Stimulated activated CD8-positive, alpha-beta memory T cell treated with anti-CD3 and anti-CD28 coated beads, Interleukin-7, amount 100 ng/mL, for 1 hour (primary cell): Measurements from ENCODE around the gene ADAMTS1.
"Not testable (repeated sequence)": the region's sequence is repeated elsewhere in the genome, so short reads cannot be mapped to it uniquely, and the experiment has no call there.

Experiments used
- DNase-seq, 2 donors: peaks; one replicate each; pipeline ENCODE4 v3.0.0-alpha.2; 2020; ENCODE audit warnings: low read depth in 2 of 2

ADAMTS1 gene

DNA sequence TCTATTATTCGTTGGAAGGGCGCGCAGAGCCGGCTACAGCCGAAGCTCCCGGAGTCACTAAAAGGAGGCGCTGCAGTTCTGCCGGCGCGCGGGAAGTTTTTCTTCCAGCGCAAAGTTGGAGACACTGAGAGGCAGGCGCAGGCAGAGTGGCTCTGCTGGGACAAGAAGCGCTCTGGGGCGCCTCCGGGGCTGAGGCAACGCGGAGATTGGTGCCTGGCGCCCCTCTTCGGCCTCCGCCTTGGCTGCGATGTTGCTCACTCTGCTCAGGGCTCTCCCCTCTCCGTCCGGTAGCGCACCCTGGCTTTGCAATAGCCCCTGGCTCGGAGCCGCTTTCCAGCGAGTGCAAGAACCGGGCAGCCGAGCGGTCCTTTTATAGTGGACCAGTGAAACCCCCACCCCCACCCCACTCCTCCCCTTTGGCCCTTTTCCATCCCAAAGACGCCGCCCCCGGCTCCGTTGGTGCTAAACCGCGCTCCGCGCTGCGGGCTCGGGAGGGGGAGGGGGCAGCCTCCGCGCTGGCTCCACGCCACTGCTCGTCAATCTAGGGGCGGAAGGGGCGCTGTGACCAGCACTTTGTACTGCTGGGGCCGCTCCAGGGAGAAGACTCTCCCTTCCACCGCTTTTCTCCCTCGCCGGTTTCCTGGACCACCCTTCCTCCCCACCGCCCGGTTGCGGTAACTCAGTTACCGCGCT is at the start of gene ADAMTS1:
Gene ADAMTS1, minus strand, starts transcription at position 344 of the 693 bp plus-strand sequence. CDS start 455 bp downstream, outside the sequence.
- no peak for DNase-seq

DNA sequence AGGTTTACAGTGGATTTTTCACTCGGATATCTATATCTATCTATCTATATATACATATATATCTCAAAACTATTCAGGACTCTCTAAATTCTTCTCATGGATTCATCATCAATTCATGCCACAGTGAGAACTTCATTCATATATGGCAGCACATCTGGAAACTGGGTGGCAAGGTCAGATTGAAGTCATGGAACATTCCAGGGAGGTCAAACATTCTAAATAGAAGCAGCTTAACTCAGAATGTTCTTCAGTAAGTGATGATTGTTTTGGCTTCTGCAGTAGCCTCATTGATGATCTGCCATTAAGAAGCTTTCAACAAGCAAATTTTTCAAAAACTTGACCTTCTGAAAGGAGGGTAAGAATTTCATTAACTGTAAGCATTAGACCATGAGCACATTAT is 46.9 kb upstream of the ADAMTS1 start:
- no peak for DNase-seq

DNA sequence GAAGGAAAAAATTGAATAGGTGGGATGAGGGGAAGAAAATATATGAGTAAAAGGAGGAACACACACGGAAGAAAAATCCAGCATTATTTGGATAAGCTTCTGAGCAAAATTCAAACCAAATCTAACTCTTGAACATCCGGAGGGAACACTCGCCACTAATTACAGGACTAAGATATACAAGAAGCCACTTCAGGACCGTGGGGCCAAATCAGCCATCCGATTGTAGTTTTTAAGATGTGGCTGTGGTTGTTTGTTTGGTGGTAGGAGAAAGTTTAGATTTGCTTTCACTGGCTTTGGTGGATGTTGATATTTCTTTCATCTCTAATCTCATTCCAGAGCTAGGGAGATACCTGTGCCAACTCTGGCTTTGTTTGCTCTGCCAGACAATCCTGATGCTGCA is 43.7 kb upstream of the ADAMTS1 start:
- DNase-seq, result no peak

DNA sequence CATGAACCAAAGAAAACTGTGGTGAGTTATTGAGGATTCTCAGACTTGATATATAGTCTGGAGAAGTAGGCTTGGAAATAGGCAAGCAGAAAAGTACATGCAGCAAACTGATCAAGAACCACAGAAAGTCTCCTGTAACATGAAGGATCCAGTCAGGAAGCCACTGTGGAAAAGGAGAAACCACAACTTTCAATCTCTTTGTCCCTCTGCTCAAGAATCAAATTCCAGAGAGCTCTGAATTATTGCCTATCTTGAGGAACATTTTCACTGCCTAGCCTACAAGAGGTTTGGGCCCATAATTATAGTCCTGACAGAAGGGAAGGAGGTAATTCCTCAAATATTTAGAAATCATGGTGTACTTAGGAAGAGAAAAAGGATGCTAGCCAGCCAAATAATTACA is 43.0 kb upstream of the ADAMTS1 start:
- DNase-seq, result no peak

DNA sequence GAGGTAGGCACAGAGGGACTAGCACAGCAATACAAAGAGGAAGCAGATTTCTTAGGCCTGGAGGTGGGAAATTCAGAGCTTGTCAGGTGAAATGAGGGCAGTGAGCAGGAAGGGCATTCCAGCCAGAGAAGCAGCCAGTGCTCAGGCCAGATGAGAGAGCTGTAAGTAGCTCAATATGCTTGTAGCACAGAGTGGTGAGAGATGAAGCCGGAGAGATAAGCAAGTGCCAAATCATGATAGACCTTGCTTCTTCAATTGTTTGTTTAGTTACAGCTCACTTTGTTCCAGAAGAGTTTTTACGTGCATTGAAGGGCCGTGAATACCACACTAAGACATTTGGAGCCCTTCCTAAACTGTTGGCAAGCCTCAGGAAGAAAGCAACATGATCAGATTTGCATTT is 42.0 kb upstream of the ADAMTS1 start:
- DNase-seq, result no peak

DNA sequence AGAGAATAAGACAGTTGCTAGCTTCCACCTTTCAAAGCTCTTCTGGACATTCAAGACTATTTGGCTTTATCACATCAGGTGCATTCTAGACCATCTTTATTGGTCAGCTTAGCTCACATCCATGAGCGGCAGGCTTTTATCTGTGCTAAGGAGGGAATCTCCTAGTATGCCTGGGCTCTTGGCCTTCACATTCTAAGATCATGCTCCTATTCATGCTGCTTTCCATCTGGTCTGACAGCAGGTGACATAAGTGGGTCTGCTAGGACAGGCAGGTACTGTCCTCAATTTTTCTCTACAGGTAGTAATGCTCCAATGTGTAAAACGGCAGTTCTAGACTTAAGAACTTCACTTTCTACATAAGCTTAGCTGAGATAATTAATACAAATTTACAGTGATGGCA is 39.2 kb upstream of the ADAMTS1 start:
- no peak for DNase-seq

DNA sequence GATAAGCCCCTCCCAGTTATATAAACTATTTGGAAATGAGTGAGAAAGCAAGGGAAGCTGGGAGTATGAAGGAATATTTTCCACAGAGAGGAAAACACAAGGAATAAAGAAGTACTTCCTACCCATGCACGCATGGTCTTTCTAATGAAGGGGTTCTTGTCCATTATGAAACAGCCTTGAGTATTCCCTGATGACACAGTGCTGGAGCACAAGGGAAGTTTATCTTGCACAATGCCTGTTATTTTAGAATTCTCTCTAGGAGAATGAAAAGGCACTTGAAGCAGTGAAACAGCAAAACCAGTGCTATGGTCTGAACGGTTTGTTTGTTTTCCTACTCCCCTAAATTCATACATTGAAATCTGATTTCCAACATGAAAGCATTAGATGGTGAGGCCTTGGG is 38.6 kb upstream of the ADAMTS1 start:
- no peak for DNase-seq

DNA sequence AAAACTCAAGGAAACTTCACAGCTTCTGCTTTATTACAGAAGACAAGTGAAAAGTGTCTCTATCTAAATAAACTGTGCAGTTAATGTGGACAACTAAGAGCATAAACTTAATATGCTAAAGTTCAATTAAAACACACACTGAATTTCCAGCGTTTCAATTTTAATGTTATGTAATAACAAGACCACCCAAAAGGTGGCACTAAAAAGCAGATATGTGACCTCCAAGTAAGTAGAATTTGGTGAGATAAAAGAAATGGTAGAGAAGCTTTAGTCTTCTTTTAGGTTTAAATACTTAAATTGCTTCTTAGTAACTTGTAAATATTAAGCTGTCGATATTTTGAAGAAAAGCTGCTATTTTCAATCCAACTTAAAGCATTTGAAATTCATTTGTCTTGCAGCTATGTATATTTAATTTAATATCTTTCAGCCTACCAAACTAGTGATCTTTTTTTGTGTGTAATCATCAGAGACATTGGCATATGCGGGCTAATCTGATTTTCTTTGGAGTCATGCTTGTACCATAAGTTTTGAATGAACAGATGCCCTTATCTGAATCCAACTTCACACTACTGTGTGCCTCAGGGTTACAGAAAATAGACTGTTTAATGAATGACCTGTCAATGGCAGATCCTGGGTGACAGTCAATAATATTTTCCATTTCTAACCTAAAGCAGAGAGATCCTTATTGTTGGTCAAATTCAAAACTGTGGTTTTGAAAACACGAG is 36.5 kb upstream of the ADAMTS1 start:
- DNase-seq, result no peak

DNA sequence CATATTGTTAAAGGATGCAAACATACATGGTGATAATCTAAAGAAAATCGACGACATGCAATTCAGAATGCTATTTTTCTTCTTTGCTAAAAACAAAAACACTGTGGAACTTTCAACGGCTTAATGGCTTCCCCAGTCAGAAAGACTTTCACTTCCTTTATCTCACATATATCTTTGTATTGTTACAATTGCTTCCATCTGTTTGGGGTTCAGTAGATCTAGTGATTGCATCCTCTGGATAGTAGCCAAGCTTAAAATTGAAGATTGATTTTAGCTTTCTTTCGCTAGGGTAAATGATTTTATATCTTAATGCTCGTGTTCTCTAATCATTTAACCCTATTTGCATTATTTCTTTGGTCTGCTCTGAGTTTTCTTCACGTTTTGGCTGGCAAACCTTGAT is 31.8 kb upstream of the ADAMTS1 start:
- no peak for DNase-seq

DNA sequence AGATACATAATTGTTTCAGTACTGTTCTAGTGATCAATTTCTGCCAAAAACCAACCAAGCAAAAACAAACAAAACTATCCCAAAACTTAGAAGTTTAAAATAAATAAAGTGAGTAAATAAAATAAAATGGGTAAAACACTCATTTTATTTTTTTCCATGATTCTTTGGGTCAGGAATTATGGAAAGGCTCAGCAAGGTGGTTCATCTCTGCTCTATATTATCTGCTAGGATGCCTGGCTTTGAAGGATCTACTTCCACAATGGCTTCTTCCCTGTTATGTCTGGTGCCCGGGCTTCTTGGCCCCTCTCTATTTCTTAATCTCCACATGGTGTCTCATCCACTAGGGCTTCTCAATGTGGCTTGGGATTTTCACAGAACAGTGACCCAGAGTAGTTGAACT is 29.1 kb upstream of the ADAMTS1 start:
- DNase-seq, result no peak

DNA sequence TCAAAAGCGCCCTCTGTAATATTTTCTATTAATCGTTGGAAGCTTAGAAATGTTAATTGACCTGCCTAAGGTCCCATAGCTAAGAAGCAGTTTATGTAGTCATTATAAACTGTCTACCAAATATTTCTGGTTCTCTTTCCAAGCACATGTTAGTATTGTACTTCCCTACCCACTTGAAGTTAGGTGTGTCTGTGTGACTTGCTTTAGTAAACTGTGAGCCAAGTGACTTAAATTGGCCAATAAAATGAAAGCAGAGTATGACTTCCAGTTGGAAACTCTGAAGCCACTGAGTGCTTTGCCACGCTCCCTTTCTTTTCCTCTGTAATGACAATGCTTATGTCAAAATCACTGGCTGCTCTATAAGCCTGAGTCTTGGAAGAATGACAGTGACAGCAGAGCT is 20.6 kb upstream of the ADAMTS1 start:
- no peak for DNase-seq

DNA sequence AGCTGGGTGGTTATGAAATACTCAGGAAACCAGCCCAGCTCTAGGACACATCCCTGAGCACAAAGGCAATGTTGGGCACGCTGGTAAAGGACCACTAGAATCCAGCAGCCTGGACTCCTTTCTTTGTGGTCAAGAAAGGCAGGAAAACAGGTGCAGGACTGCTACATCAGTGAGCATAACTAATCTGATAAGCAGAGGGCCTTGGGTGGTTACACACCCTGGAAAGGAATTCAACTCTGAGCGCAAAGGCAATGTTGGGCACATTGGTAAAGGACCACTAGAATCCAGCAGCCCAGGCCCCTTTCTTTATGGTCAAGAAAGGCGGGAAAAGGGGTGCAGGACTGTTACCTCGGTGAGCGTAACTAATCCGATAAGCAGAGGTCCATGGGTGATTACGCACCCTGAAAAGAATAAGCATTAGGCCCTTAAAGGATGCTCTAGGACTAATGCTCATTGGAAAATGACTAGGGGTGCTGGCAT is 11.7 kb upstream of the ADAMTS1 start:
- DNase-seq, result not testable (repeated sequence)

DNA sequence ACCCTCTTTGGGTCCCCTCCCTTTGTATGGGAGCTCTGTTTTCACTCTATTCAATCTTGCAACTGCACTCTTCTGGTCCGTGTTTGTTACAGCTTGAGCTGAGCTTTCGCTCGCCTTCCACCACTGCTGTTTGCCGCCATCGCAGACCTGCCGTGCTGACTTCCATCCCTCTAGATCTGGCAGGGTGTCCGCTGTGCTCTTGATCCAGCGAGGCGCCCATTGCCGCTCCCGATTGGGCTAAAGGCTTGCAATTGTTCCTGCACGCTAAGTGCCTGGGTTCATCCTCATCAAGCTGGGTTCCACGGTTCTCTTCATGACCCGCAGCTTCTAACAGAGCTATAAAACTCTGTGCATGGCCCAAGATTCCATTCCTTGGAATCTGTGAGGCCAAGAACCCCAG is 9.5 kb upstream of the ADAMTS1 start:
- not testable (repeated sequence) for DNase-seq

DNA sequence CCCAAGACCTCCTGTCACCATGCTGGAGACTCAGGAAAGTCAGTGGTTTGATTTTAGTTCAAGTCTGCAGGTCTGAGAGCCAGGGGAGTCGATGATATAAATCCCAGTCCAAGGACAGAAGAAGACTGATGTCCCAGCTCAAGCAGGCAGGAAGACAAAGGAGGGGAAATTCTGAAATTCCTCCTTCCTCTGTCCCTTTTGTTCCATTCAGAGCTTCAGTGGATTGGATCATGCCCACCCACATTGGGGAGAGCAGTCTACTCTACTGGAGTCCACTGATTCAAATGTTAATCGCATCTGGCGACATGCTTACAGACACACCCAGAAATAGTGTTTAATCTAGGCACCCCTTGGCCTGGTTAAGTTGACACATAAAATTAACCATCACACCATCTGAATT is 7.2 kb upstream of the ADAMTS1 start:
- DNase-seq, result no peak

DNA sequence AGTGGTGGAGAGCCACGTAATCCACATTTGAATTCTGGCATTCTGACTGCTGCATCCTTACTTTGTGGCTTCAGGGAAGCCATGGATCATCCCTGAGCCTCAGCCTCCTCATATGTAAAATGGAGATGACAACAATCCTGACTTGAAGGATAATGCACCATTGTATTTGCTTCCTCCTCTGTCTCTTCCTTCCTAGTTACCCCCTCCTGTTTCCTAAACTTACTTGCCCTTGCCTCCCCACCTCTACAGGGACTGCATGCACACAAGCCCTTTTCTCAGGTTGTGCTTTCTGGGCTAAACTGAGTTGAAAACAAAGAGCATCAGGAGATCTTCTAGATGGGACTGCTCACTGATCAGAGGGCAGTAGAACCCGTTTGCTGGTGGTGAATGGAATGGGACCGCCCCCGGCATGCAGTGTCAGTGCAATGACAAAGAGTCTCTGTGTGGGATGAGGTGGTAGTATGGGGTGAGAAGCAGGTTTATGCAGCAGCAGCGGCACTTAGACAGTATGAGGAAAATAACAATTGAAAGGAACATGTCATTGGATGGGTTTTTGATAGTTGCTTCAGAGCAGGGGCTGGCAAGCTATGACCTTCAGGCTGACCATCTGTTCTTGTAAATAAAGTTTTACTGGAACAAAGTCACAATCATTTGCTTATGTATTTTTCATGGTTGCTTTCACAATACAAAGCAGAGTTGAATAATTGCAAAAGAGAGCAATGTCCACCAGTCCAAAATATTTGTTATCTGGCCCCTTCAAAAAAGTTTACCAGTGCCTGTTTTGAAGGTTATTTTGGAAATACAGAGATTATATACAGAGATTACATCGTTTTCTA is 6.1 kb upstream of the ADAMTS1 start:
- DNase-seq, result no peak

DNA sequence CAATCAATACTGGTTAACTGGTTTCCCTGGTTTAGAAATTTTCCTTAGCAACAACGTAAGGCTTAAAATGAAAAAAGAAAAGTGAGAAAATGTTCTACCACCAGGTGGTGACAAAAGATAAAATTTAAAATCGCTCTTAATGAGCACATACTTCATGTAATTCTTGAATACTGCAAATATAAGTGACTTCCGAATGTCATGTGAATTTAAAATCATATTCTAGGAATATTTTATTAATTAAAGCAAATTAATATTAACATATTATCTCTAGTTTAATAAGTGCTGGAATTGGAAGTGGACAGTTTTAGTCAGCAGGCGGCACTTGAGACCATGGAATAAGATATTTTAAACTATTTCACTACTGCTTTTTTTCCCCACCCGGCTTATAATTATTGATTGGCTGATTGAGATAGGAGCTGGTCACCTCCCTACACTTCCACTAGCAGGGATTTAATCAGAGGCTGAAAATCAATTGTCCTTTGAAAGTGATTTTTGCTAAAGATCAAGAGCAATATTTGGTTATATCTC is 5.0 kb upstream of the ADAMTS1 start:
- no peak for DNase-seq

DNA sequence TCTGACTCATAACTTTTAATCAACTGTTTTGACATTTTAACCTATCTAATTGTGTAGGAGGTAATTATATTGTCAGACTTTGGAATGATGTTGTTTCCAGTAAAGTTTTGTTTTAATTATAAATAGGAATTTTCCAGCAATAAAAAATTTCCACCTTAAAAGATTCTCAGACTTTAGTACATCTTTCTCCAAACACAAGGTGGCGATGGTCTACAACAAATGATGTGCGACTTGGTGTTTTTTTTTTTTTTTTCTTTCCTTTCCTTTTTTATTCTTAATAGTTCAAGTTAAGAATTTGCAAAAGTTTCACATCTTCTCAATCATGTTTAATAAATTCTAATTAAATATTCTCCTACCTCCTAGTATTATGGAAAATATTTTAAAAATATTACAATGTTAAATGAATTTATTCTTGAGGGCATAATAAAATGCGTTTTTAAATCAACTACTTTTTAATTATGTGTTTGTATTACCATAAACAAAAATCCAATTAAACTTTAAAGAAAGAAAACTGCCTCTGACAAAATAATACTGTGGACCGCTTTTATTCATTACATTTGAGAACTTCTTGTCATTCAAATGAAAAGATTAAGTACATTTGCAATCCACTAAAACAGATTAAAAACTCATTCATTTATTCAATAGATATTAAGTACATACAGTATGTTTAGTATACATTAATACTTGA is 4.4 kb upstream of the ADAMTS1 start:
- DNase-seq, result no peak

DNA sequence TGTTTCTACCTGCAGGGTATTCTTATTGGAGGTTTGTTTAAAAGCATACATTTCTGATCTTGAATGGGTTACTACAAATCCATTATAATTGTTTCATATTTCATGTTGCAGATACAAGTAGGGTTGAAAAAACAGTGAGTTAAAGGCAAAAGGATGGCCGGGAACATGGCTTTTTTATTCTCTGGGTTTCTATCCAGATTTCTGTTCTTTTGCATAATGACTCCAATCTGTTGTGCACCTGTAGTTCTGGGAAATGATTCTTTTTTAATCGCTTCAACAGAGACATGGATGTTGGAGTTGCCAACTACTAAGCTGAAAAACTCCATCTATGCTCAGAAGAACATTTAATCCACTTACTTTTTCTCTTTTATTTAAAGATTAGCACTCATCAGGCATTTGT is 2.7 kb upstream of the ADAMTS1 start:
- no peak for DNase-seq

DNA sequence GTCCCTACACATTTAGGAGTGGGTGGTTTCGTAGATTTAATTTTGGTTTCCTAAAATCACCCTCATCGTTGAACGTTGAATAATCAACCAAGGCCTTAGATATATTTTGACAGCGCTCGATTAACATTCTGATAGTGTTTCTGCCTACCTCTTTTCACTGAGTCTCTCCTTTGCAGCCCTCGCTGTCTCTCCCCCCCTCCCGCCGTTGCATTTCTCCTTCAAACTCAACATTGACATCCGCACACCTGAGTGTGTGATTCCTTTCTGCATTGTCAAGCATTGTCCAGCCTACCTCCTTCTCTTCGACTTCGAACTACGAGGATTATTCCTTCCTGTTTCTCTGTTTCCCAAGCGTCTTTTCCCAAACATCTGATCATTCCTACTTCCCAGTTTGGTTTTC is 1.8 kb upstream of the ADAMTS1 start:
- no peak for DNase-seq

DNA sequence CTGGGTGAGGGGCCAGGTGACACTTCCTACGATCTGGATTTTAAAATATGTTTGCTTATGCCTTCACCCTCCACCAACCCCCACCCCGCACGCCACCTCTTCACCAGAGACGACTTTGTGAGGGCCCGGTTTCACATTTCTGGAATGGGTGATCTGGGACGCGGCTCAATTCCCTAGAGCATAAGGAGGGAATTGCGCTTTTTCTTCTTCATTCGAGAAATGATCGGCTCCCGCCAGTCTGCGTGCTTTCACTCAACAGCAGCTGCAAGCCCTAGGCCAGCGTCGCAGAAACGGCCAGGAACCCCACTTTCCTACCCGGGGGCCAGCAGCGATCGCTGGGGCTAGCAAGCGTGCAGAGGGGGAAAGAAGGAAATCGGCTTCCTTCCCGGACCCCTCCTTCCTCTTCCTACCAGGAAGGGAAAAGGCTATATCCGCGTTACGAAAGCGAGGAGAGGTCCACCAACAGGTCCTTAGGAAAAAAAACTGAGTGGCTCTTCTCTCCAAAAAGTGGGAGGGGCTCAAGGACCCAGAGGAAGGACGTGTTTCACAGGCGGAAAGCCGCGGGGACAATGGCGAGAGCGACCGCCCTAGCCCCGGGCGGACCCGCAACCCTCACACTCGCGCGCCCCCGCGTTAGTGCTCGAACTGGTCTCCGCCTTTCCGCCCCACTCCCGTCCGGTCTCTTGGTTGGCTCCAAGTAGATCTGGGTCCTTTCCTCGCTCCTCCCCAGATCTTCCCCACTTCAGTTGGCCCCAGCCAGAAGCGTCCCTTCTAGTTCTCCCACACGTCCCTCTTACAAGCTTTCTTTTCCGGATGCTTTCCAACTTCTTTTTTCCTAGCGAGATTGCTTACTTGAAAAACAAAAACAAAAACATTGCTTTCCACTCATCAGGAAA is 1.1 kb upstream of the ADAMTS1 start:
- no peak for DNase-seq

DNA sequence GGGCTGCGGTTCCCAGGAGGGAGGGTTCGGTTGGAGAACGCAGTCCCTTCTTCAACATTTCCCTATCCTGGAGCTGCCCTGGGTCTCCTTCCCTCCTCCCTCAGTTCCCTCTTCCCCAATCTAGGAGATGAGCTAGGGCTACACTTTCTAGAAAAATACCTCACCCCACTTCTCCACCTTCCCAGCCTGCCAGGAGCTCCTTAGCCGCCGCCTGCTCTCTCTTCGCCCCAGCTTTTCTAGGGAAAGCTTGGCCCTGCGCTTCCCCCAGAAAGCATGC is 488 bp upstream of the ADAMTS1 start:
- no peak for DNase-seq
